ENCODE measurements around the gene SCP2.

Gene SCP2

GRCh38 chr1:53092659-53093450, 165.8 kb downstream of the SCP2 start:
- Histone ChIP-seq H3K36me3 (peaks cover 64% of the 10 kb centered on the region), H3K9me3 (ENCODE audit: severe bottlenecking) (peaks cover 3% of the 10 kb centered on the region), H3K4me3 (ENCODE audit: low read depth, low read length) (no peak overlapping the region), H3K27ac (peak overlapping the region; percentile 92), H3K27me3 (ENCODE audit: insufficient read depth, low read depth, severe bottlenecking) (no peaks in the 10 kb centered on the region)
- TF ChIP-seq CTCF (IDR thresholded peaks at IDR 0.05; ENCODE audit: low read depth, low read length): no peak
- DNase-seq: no peak

- H3K27me3 ChIP-seq (ENCODE audit: insufficient read depth, low read depth, severe bottlenecking): no peaks in the 10 kb centered on the region
- no peak for TF ChIP-seq CTCF (IDR thresholded peaks at IDR 0.05; ENCODE audit: low read depth, low read length)
- H3K4me3 ChIP-seq (ENCODE audit: low read depth, low read length): no peak overlapping the region
- peak overlapping the region; percentile 92 for H3K27ac ChIP-seq
- DNase-seq: no peak
- H3K9me3 ChIP-seq (ENCODE audit: severe bottlenecking): peaks cover 8% of the 10 kb centered on the region
- H3K36me3 ChIP-seq: peaks cover 65% of the 10 kb centered on the region
These were observed 166.3 kb downstream of the SCP2 start for GRCh38 chr1:53093451-53093754.

- no peak overlapping the region for H3K4me3 ChIP-seq (ENCODE audit: low read depth, low read length)
- no peak for TF ChIP-seq CTCF (IDR thresholded peaks at IDR 0.05; ENCODE audit: low read depth, low read length)
- peaks cover 8% of the 10 kb centered on the region for H3K9me3 ChIP-seq (ENCODE audit: severe bottlenecking)
- no peak for DNase-seq
- peaks cover 61% of the 10 kb centered on the region for H3K36me3 ChIP-seq
- H3K27ac ChIP-seq: peak overlapping the region; percentile 24; the same call in 1 of the 2 replicates
- no peaks in the 10 kb centered on the region for H3K27me3 ChIP-seq (ENCODE audit: insufficient read depth, low read depth, severe bottlenecking)
These were observed 166.9 kb downstream of the SCP2 start for GRCh38 chr1:53093778-53094532.

- TF ChIP-seq CTCF (IDR thresholded peaks at IDR 0.05; ENCODE audit: low read depth, low read length): no peak
- H3K27ac ChIP-seq: peak overlapping the region; percentile 24
- peaks cover 11% of the 10 kb centered on the region for H3K9me3 ChIP-seq (ENCODE audit: severe bottlenecking)
- H3K27me3 ChIP-seq (ENCODE audit: insufficient read depth, low read depth, severe bottlenecking): no peaks in the 10 kb centered on the region
- H3K4me3 ChIP-seq (ENCODE audit: low read depth, low read length): no peak overlapping the region
- DNase-seq: no peak
- H3K36me3 ChIP-seq: peaks cover 55% of the 10 kb centered on the region
These were observed 167.4 kb downstream of the SCP2 start for GRCh38 chr1:53094533-53094919.

All from WERI-Rb-1 (cell line).